DND-41 (cell line): ENCODE measurements around the gene GTSE1.

Experiments
- ATAC-seq: fragments of 200-7000 bp; cut with Tn5 transposase; 3 replicates; pipeline ENCODE4 v1.9.1; 2021; ENCODE audit warnings: low read depth; ENCODE audit not compliant: insufficient read depth
- DNase-seq: peaks from one replicate; pipeline ENCODE4 v3.0.0-alpha.2; 2020
- H2AFZ ChIP-seq: 2 replicates; pipeline ENCODE4 v1.6.0; 2012; ENCODE audit warnings: low read depth, low read length
- H3K27ac ChIP-seq: 2 replicates; pipeline ENCODE4 v1.5.1; 2012; ENCODE audit warnings: low read length, inconsistent platforms
- H3K27me3 ChIP-seq: fragments of 200-600 bp; sonication (generic); 2 replicates; pipeline ENCODE4 v1.6.0; 2012; ENCODE audit warnings: low read length, mild to moderate bottlenecking, inconsistent platforms; ENCODE audit not compliant: insufficient read depth, poor library complexity
- H3K36me3 ChIP-seq: 2 replicates; pipeline ENCODE4 v1.5.1; 2012; ENCODE audit warnings: low read length, inconsistent platforms; ENCODE audit not compliant: insufficient read depth
- H3K4me1 ChIP-seq: 2 replicates; pipeline ENCODE4 v1.5.1; 2012; ENCODE audit warnings: mild to moderate bottlenecking, low read length; ENCODE audit not compliant: insufficient read depth
- H3K4me2 ChIP-seq: 2 replicates; pipeline ENCODE4 v1.6.0; 2012; ENCODE audit warnings: mild to moderate bottlenecking, moderate library complexity, low read length, inconsistent platforms; ENCODE audit not compliant: insufficient read depth
- H3K4me3 ChIP-seq, 2 experiments: fragments of 200-600 bp in 1 of 2; shearing (Covaris generic) in 1 of 2; 2 replicates each; pipeline ENCODE4 v1.5.1; 2012 to 2016; ENCODE audit warnings: inconsistent platforms in 2 of 2, low read length in 2 of 2, mild to moderate bottlenecking in 2 of 2, low read depth in 1 of 2, moderate library complexity in 1 of 2
- H3K79me2 ChIP-seq: 2 replicates; pipeline ENCODE4 v1.6.0; 2012; ENCODE audit warnings: low read length, inconsistent platforms; ENCODE audit not compliant: insufficient read depth
- H3K9ac ChIP-seq: 2 replicates; pipeline ENCODE4 v1.6.0; 2012; ENCODE audit warnings: low read depth, mild to moderate bottlenecking, inconsistent platforms, low read length, moderate library complexity
- H3K9me3 ChIP-seq: 2 replicates; pipeline ENCODE4 v1.5.1; 2012; ENCODE audit warnings: low read length, moderate library complexity, mild to moderate bottlenecking, inconsistent platforms; ENCODE audit not compliant: insufficient read depth, severe bottlenecking
- H4K20me1 ChIP-seq: 2 replicates; pipeline ENCODE4 v1.6.0; 2012; ENCODE audit warnings: low read length; ENCODE audit not compliant: insufficient read depth
- EZH2 ChIP-seq: IDR thresholded peaks from 3 replicates; pipeline ENCODE4 v1.6.1; 2012; ENCODE audit warnings: borderline replicate concordance, low read depth, mild to moderate bottlenecking, moderate library complexity, low read length, inconsistent platforms; ENCODE audit not compliant: severe bottlenecking
- TF ChIP-seq, protein P1 (sequence below): IDR thresholded peaks from 2 replicates; pipeline ENCODE4 v1.5.1; 2012; ENCODE audit warnings: borderline replicate concordance, low read length, moderate library complexity, mild to moderate bottlenecking; ENCODE audit not compliant: poor library complexity, severe bottlenecking; ENCODE audit errors: extremely low read depth

GTSE1 gene

GRCh38 chr22:46336119-46337078, 39.7 kb downstream of the GTSE1 start:
- H3K4me3 ChIP-seq, result peak overlapping the region; percentile 90 to 98
- H3K27me3 ChIP-seq, result no peaks in the 10 kb centered on the region
- DNase-seq, result peak; percentile 26
- H3K9ac ChIP-seq, result peak overlapping the region; percentile 94
- peaks cover 70% of the 10 kb centered on the region for H3K36me3 ChIP-seq
- peaks cover 48% of the 10 kb centered on the region for H3K79me2 ChIP-seq
- TF ChIP-seq, protein P1, sequence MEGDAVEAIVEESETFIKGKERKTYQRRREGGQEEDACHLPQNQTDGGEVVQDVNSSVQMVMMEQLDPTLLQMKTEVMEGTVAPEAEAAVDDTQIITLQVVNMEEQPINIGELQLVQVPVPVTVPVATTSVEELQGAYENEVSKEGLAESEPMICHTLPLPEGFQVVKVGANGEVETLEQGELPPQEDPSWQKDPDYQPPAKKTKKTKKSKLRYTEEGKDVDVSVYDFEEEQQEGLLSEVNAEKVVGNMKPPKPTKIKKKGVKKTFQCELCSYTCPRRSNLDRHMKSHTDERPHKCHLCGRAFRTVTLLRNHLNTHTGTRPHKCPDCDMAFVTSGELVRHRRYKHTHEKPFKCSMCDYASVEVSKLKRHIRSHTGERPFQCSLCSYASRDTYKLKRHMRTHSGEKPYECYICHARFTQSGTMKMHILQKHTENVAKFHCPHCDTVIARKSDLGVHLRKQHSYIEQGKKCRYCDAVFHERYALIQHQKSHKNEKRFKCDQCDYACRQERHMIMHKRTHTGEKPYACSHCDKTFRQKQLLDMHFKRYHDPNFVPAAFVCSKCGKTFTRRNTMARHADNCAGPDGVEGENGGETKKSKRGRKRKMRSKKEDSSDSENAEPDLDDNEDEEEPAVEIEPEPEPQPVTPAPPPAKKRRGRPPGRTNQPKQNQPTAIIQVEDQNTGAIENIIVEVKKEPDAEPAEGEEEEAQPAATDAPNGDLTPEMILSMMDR, result no peak
- TF ChIP-seq EZH2, result no peak
- no peaks in the 10 kb centered on the region for H3K9me3 ChIP-seq
- H4K20me1 ChIP-seq, result peaks cover 20% of the 10 kb centered on the region; the same call in 1 of the 2 replicates
- no peak for ATAC-seq
- peak overlapping the region; percentile 97 for H2AFZ ChIP-seq
- peaks cover 25% of the 10 kb centered on the region for H3K4me1 ChIP-seq
- peak overlapping the region; percentile 84 for H3K27ac ChIP-seq
- peak overlapping the region; percentile 83 for H3K4me2 ChIP-seq

DNA sequence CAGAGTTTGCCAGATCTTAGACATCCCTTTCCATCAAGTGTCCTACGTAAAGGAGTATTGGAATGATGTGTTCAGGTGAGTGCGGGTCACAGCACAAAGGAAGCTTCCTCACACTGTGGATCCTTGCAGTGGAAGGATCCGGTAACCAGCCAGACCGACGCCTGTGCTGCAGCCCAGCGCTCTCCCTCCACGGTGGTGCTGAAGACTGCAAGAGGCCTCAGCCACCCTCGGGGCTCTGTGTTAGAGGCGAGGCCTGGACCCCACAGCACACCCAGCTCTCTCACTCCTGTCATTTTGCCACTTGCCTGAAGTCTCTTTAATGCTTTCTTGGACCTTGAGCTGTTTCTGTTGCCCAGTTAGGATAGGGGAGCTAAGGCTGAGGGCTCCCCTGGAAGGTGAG, 41.2 kb downstream of the GTSE1 start:
- peaks cover 52% of the 10 kb centered on the region for H3K79me2 ChIP-seq
- H3K4me3 ChIP-seq, result no peak overlapping the region
- ATAC-seq (no peak), DNase-seq (no peak)
- H3K4me1 ChIP-seq, result peaks cover 25% of the 10 kb centered on the region
- H2AFZ ChIP-seq, result no peak overlapping the region
- H3K9ac ChIP-seq, result no peak overlapping the region
- H3K27ac ChIP-seq, result no peak overlapping the region
- H4K20me1 ChIP-seq, result peaks cover 23% of the 10 kb centered on the region; the same call in 1 of the 2 replicates
- TF ChIP-seq, protein P1, result no peak
- no peak for TF ChIP-seq EZH2
- peak overlapping the region; percentile 83; the same call in 1 of the 2 replicates for H3K4me2 ChIP-seq
- peaks cover 70% of the 10 kb centered on the region for H3K36me3 ChIP-seq
- H3K9me3 ChIP-seq, result no peaks in the 10 kb centered on the region
- no peaks in the 10 kb centered on the region for H3K27me3 ChIP-seq

DNA sequence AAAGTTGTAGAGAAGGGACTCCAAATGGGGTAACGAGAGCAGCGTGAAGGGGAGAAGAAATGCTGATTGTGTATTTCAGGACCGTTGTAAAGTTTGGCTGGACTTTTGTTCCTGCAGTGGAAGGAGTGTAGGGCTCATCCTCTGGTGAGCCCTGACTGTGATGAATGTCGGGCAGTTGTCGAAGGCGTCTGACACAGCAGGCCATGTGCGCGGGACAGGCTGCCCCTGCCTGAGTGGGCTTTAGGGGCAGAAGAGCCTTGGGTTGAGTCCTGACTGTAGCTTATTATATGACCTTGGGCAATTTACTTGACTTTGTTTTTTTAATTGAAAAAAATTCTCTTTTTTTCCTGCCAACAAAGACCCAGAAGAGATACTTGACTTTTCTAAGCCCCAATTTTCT, 42.0 kb downstream of the GTSE1 start:
- TF ChIP-seq EZH2, result no peak
- TF ChIP-seq, protein P1, result no peak
- ATAC-seq (no peak), DNase-seq (no peak)
- H3K4me2 ChIP-seq, result no peak overlapping the region
- H3K9me3 ChIP-seq, result no peaks in the 10 kb centered on the region
- H3K79me2 ChIP-seq, result peaks cover 55% of the 10 kb centered on the region
- no peak overlapping the region for H3K9ac ChIP-seq
- H3K4me1 ChIP-seq, result peaks cover 25% of the 10 kb centered on the region
- H3K4me3 ChIP-seq, result no peak overlapping the region
- peaks cover 25% of the 10 kb centered on the region; the same call in 1 of the 2 replicates for H4K20me1 ChIP-seq
- no peaks in the 10 kb centered on the region for H3K27me3 ChIP-seq
- no peak overlapping the region for H2AFZ ChIP-seq
- H3K36me3 ChIP-seq, result peaks cover 70% of the 10 kb centered on the region
- no peak overlapping the region for H3K27ac ChIP-seq
